Keratinocyte (primary cell): ENCODE measurements around the gene FGL2. TPM values are rescaled to one million over a fixed set of nuclear protein-coding genes. Genes with fewer than 3 reads are reported as not detected.

ENCODE experiments used
- DNase-seq: peaks from one replicate; pipeline ENCODE4 v3.0.0-alpha.2; 2011; ENCODE audit warnings: low read depth, missing footprints, low spot score
- FAIRE-seq: peaks from 2 replicates; lab custom pipeline; 2011; peaks lifted over from hg19 to GRCh38; lab: Jason Lieb, UNC
- H2AFZ ChIP-seq: 2 replicates; pipeline ENCODE4 v1.6.0; 2012; ENCODE audit warnings: low read length, control low read depth, inconsistent platforms; ENCODE audit not compliant: control insufficient read depth
- H3K27ac ChIP-seq: 2 replicates; pipeline ENCODE4 v1.5.1; 2011; ENCODE audit warnings: low read length; ENCODE audit not compliant: control insufficient read depth, insufficient read depth
- H3K27me3 ChIP-seq: 3 replicates; pipeline ENCODE4 v1.6.0; 2011; ENCODE audit warnings: low read length; ENCODE audit not compliant: control insufficient read depth, insufficient read depth; ENCODE audit errors: extremely low read depth
- H3K36me3 ChIP-seq, 2 experiments: 2 replicates in 1 of 2; 3 replicates in 1 of 2; pipeline ENCODE4 v1.5.1; 2011; ENCODE audit warnings: low read length in 2 of 2, mild to moderate bottlenecking in 1 of 2; ENCODE audit not compliant: control insufficient read depth in 2 of 2, insufficient read depth in 2 of 2; ENCODE audit errors: extremely low read depth in 1 of 2
- H3K4me1 ChIP-seq: 3 replicates; pipeline ENCODE4 v1.5.1; 2011; ENCODE audit warnings: low read length; ENCODE audit not compliant: control insufficient read depth, insufficient read depth; ENCODE audit errors: extremely low read depth
- H3K4me2 ChIP-seq: 3 replicates; pipeline ENCODE4 v1.6.0; 2011; ENCODE audit warnings: low read depth, low read length; ENCODE audit not compliant: control insufficient read depth, insufficient read depth; ENCODE audit errors: extremely low read depth
- H3K4me3 ChIP-seq, 3 experiments: fragments of 200-600 bp in 1 of 3; sonication (generic) in 1 of 3; 2 replicates in 2 of 3; 3 replicates in 1 of 3; pipeline ENCODE4 v1.5.1; 2011 to 2016; ENCODE audit warnings: low read length in 3 of 3, mild to moderate bottlenecking in 3 of 3, control low read depth in 2 of 3, inconsistent platforms in 1 of 3, low read depth in 1 of 3, mixed read lengths in 1 of 3, mixed run types in 1 of 3, moderate library complexity in 1 of 3; ENCODE audit not compliant: control insufficient read depth in 2 of 3, insufficient read depth in 2 of 3; ENCODE audit errors: extremely low read depth in 1 of 3
- H3K79me2 ChIP-seq: 2 replicates; pipeline ENCODE4 v1.6.0; 2012; ENCODE audit warnings: low read length; ENCODE audit not compliant: control insufficient read depth, insufficient read depth
- H3K9ac ChIP-seq: 3 replicates; pipeline ENCODE4 v1.6.0; 2011; ENCODE audit warnings: low read length; ENCODE audit not compliant: control insufficient read depth, insufficient read depth; ENCODE audit errors: extremely low read depth
- H3K9me1 ChIP-seq: 3 replicates; pipeline ENCODE4 v1.6.0; 2011; ENCODE audit warnings: low read length; ENCODE audit not compliant: control insufficient read depth, insufficient read depth; ENCODE audit errors: extremely low read depth
- H3K9me3 ChIP-seq: 2 replicates; pipeline ENCODE4 v1.5.1; 2012; ENCODE audit warnings: low read depth, low read length; ENCODE audit not compliant: control insufficient read depth
- H4K20me1 ChIP-seq: 3 replicates; pipeline ENCODE4 v1.6.0; 2011; ENCODE audit warnings: low read length; ENCODE audit not compliant: control insufficient read depth, insufficient read depth; ENCODE audit errors: extremely low read depth
- CTCF ChIP-seq, 3 experiments: IDR thresholded peaks in 1 of 3; conservative IDR thresholded peaks in 1 of 3; optimal IDR thresholded peaks in 1 of 3; 2 replicates in 2 of 3; 3 replicates in 1 of 3; pipeline versions ENCODE3 to v1.5.1; 2011; ENCODE audit warnings: low read length in 3 of 3, mild to moderate bottlenecking in 3 of 3, moderate library complexity in 2 of 3, control low read depth in 1 of 3, inconsistent platforms in 1 of 3; ENCODE audit not compliant: insufficient read depth in 2 of 3; ENCODE audit errors: extremely low read depth in 1 of 3
- EZH2 ChIP-seq: IDR thresholded peaks from one replicate; pipeline ENCODE4 v1.6.1; 2012; ENCODE audit warnings: inconsistent platforms, mild to moderate bottlenecking, low read length, moderate library complexity
- dilution Hi-C: fragments of 300-500 bp; cut with MboI; formaldehyde crosslinking; loops from one replicate; pipeline ENCODE4 v1.7.0; 2020; ENCODE audit warnings: low sequenced_read_pairs; ENCODE audit not compliant: extremely low pct_ligation_motif_present
- polyA plus RNA-seq, 5 experiments: library from polyadenylated mRNA; depleted of rRNA in 3 of 5; stranded (reverse) in 3 of 5; stranded (forward) in 1 of 5; unstranded in 1 of 5; fragments of >200 nt; gene quantifications; 1 replicate in 1 of 5; 2 replicates in 3 of 5; 3 replicates in 1 of 5; pipeline versions ENCODE4 v1.2.1 to v1.2.3, GENCODE V29; 2011 to 2012; ENCODE audit warnings: missing spikeins in 2 of 5, low read depth in 1 of 5, low replicate concordance in 1 of 5

The FGL2 gene
- polyA plus RNA-seq, 1 donor (not counting 4 experiments of a cell fraction or from before 2014, with no cell fraction given), result not detected

GRCh38 chr7:77226357-77226839, 26.8 kb upstream of the FGL2 start:
- Histone ChIP-seq H3K4me2 (no peak overlapping the region), H3K27me3 (no peaks in the 10 kb centered on the region), H3K36me3 (no peaks in the 10 kb centered on the region), H3K9ac (no peak overlapping the region), H3K79me2 (no peaks in the 10 kb centered on the region), H2AFZ (no peak overlapping the region), H3K9me3 (no peaks in the 10 kb centered on the region), H3K4me1 (no peaks in the 10 kb centered on the region), H3K27ac (no peak overlapping the region), H3K4me3 (no peak overlapping the region), H3K9me1 (no peaks in the 10 kb centered on the region), H4K20me1 (no peaks in the 10 kb centered on the region)
- DNase-seq, result no peak
- TF ChIP-seq CTCF (optimal IDR thresholded peaks at IDR 0.05 in 1 of 3, IDR thresholded peaks at IDR 0.05 in 1 of 3, conservative IDR thresholded peaks at IDR 0.05 in 1 of 3; ENCODE audit: extremely low read depth in 1 of 3, insufficient read depth in 2 of 3, low read length in 3 of 3), result no peak
- FAIRE-seq, result no peak
- dilution Hi-C loops, result no loop called here

GRCh38 chr7:77223261-77223660, 23.6 kb upstream of the FGL2 start:
- no peaks in the 10 kb centered on the region for H3K36me3 ChIP-seq
- H3K4me1 ChIP-seq, result no peaks in the 10 kb centered on the region
- DNase-seq, result no peak
- dilution Hi-C loops, result no loop called here
- no peak overlapping the region for H3K27ac ChIP-seq
- no peaks in the 10 kb centered on the region for H3K9me3 ChIP-seq
- no peak overlapping the region for H3K9ac ChIP-seq
- no peak for TF ChIP-seq EZH2
- TF ChIP-seq CTCF (optimal IDR thresholded peaks at IDR 0.05 in 1 of 3, IDR thresholded peaks at IDR 0.05 in 1 of 3, conservative IDR thresholded peaks at IDR 0.05 in 1 of 3; ENCODE audit: extremely low read depth in 1 of 3, insufficient read depth in 2 of 3, low read length in 3 of 3), result no peak
- FAIRE-seq, result no peak
- H2AFZ ChIP-seq, result no peak overlapping the region
- no peaks in the 10 kb centered on the region for H4K20me1 ChIP-seq
- H3K27me3 ChIP-seq, result no peaks in the 10 kb centered on the region
- H3K4me2 ChIP-seq, result no peak overlapping the region
- H3K4me3 ChIP-seq, result no peak overlapping the region
- H3K9me1 ChIP-seq, result no peaks in the 10 kb centered on the region
- no peaks in the 10 kb centered on the region for H3K79me2 ChIP-seq
